Glutamatergic neuron (in vitro differentiated cells): Measurements from ENCODE around the gene RFTN2. TPM values are rescaled to one million over a fixed set of nuclear protein-coding genes. Genes with fewer than 3 reads are reported as not detected.

Source experiments
- DNase-seq: peaks from one replicate; pipeline ENCODE4 v3.0.0; 2022
- H3K27ac Mint-ChIP-seq: one replicate; pipeline ENCODE4 v1.8.0; 2020; ENCODE audit warnings: mild to moderate bottlenecking, mixed read lengths, inconsistent platforms; ENCODE audit not compliant: unreplicated experiment
- H3K27me3 Mint-ChIP-seq: one replicate; pipeline ENCODE4 v1.8.0; 2020; ENCODE audit warnings: mild to moderate bottlenecking, moderate library complexity, mixed read lengths, inconsistent platforms; ENCODE audit not compliant: unreplicated experiment
- H3K36me3 Mint-ChIP-seq: one replicate; pipeline ENCODE4 v1.8.0; 2020; ENCODE audit warnings: mild to moderate bottlenecking, mixed read lengths, inconsistent platforms; ENCODE audit not compliant: unreplicated experiment
- H3K4me1 Mint-ChIP-seq: one replicate; pipeline ENCODE4 v1.8.0; 2020; ENCODE audit warnings: mild to moderate bottlenecking, low read depth, mixed read lengths, inconsistent platforms; ENCODE audit not compliant: unreplicated experiment
- H3K4me3 Mint-ChIP-seq: one replicate; pipeline ENCODE4 v1.8.0; 2020; ENCODE audit warnings: mild to moderate bottlenecking, mixed read lengths, inconsistent platforms; ENCODE audit not compliant: unreplicated experiment
- H3K9me3 Mint-ChIP-seq: one replicate; pipeline ENCODE4 v1.8.0; 2020; ENCODE audit warnings: mild to moderate bottlenecking, moderate library complexity, mixed read lengths, inconsistent platforms; ENCODE audit not compliant: unreplicated experiment
- total RNA-seq: library from RNA; stranded (reverse); fragmentation: NEBNext Ultra II Directional; extraction: Animal tissue kit (Norgen Biotek cat#: 25700); gene quantifications from one replicate; pipeline ENCODE4 v1.2.1, GENCODE V29; 2021; ENCODE audit not compliant: unreplicated experiment
- TF ChIP-seq, protein P1 (sequence below): fragments of 200-600 bp; sonication (generic); IDR thresholded peaks from one replicate; pipeline ENCODE4 v1.5.0; 2021; ENCODE audit not compliant: partially characterized antibody, unreplicated experiment

Gene RFTN2
- total RNA-seq, 1 donor from 2014 or later: 2.5 TPM

DNA sequence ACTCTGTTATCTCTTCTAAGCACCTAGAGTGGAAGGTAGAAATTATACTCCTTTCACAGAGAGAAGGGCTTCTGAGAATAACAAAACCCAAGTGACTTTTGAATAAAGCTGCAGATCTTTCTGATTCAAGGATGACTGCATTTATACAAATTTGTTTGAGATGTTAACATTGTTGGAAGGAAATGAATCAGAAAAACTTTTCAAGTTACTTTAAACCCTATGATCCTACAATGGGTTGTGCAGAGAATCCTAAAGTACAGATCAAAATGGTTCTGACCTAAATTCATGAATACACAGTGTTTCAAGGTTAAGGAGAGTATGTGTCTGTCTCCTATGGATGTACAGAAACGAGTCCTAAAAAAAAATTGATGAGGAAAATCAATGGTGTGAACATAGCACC, 1.8 kb downstream of the RFTN2 start:
- H3K4me1 Mint-ChIP-seq: no peaks in the 10 kb centered on the region
- H3K9me3 Mint-ChIP-seq: peaks cover 2% of the 10 kb centered on the region
- peaks cover 8% of the 10 kb centered on the region for H3K36me3 Mint-ChIP-seq
- TF ChIP-seq, protein P1, sequence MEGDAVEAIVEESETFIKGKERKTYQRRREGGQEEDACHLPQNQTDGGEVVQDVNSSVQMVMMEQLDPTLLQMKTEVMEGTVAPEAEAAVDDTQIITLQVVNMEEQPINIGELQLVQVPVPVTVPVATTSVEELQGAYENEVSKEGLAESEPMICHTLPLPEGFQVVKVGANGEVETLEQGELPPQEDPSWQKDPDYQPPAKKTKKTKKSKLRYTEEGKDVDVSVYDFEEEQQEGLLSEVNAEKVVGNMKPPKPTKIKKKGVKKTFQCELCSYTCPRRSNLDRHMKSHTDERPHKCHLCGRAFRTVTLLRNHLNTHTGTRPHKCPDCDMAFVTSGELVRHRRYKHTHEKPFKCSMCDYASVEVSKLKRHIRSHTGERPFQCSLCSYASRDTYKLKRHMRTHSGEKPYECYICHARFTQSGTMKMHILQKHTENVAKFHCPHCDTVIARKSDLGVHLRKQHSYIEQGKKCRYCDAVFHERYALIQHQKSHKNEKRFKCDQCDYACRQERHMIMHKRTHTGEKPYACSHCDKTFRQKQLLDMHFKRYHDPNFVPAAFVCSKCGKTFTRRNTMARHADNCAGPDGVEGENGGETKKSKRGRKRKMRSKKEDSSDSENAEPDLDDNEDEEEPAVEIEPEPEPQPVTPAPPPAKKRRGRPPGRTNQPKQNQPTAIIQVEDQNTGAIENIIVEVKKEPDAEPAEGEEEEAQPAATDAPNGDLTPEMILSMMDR: no peak
- no peak overlapping the region for H3K4me3 Mint-ChIP-seq
- no peak overlapping the region for H3K27ac Mint-ChIP-seq
- no peaks in the 10 kb centered on the region for H3K27me3 Mint-ChIP-seq
- DNase-seq: no peak

GRCh38 chr2:197673106-197673505, 2.3 kb downstream of the RFTN2 start:
- no peaks in the 10 kb centered on the region for H3K27me3 Mint-ChIP-seq
- TF ChIP-seq, protein P1: no peak
- H3K9me3 Mint-ChIP-seq: peaks cover 2% of the 10 kb centered on the region
- no peaks in the 10 kb centered on the region for H3K4me1 Mint-ChIP-seq
- peaks cover 8% of the 10 kb centered on the region for H3K36me3 Mint-ChIP-seq
- H3K27ac Mint-ChIP-seq: no peak overlapping the region
- peak overlapping the region; percentile 34 for H3K4me3 Mint-ChIP-seq
- DNase-seq: no peak

DNA sequence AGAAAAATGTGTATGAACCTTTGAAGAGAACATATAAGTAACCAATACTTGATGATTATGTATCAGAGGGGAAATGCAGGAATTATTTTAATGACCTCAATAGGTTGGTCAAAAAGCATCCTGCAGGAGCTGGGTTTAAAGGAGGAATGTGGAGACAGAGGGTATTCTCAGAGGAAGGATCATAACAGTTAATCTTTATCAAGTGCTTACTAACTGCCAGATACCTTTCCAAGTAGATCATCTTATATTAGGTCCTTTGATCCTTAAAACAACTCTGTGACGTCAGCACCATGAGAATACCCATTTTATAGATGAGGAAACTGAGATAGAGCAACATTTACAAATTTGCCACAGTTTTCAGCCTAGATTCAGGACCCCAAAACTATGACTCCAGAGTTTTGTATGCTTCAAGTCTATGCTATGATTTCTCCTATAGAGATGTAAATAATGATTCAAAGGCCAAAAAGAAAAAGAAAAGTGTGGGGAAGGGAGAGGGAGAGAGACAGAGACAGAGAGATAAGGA, 3.0 kb downstream of the RFTN2 start:
- Mint-ChIP-seq H3K27me3 (no peaks in the 10 kb centered on the region), H3K4me1 (no peaks in the 10 kb centered on the region), H3K9me3 (peaks cover 2% of the 10 kb centered on the region), H3K4me3 (no peak overlapping the region), H3K27ac (no peak overlapping the region), H3K36me3 (peaks cover 9% of the 10 kb centered on the region)
- TF ChIP-seq, protein P1: no peak
- no peak for DNase-seq

- Mint-ChIP-seq H3K4me3 (no peak overlapping the region), H3K27me3 (no peaks in the 10 kb centered on the region), H3K36me3 (peaks cover 26% of the 10 kb centered on the region), H3K4me1 (no peaks in the 10 kb centered on the region), H3K9me3 (peaks cover 2% of the 10 kb centered on the region), H3K27ac (no peak overlapping the region)
- DNase-seq: no peak
- TF ChIP-seq, protein P1: no peak
Measured at GRCh38 chr2:197669077-197669476, 6.3 kb downstream of the RFTN2 start.

DNA sequence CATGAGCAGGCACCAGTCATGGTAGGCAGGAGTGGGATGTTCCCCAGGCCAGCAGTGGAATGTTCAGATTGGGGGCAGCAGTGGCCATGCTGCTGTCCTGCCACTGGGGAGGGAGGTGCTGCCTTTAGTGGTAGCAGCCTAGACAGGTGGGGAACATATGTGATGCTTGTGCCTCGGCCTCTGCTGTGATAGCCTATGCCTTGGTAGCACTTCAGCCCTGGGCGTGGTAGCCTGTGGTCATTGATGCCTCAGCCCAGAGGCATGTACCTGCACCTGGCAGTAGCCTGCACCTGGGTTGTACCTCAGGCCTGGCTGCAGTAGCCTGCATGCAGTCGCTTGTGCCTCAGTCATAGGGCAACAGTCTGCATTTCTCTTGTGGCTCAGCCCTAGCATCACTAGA, 7.1 kb downstream of the RFTN2 start:
- no peak overlapping the region for H3K27ac Mint-ChIP-seq
- no peak for DNase-seq
- peaks cover 2% of the 10 kb centered on the region for H3K9me3 Mint-ChIP-seq
- TF ChIP-seq, protein P1: no peak
- peaks cover 26% of the 10 kb centered on the region for H3K36me3 Mint-ChIP-seq
- H3K4me3 Mint-ChIP-seq: no peak overlapping the region
- H3K27me3 Mint-ChIP-seq: no peaks in the 10 kb centered on the region
- no peaks in the 10 kb centered on the region for H3K4me1 Mint-ChIP-seq
